Liver (tissue), 3 donors: ENCODE data around the gene KIAA1755.

ENCODE experiments used
- EGR1 ChIP-seq, 2 donors: IDR thresholded peaks; 2 replicates each; pipeline ENCODE4 v1.6.1; 2016 to 2018; ENCODE audit warnings: antibody characterized with exemption in 2 of 2, low read depth in 2 of 2
- FOXA2 ChIP-seq: IDR thresholded peaks from 2 replicates; pipeline ENCODE4 v1.6.1; 2016; ENCODE audit warnings: antibody characterized with exemption
- GABPA ChIP-seq, 2 donors: IDR thresholded peaks in 1 of 2; conservative IDR thresholded peaks in 1 of 2; 2 replicates each; pipeline ENCODE4 v1.6.1; 2016; ENCODE audit warnings: antibody characterized with exemption in 2 of 2, mild to moderate bottlenecking in 1 of 2, moderate library complexity in 1 of 2
- JUND ChIP-seq, 2 donors: IDR thresholded peaks; 2 replicates each; pipeline ENCODE4 v1.6.1; 2016; ENCODE audit warnings: antibody characterized with exemption in 2 of 2
- NR2F2 ChIP-seq: IDR thresholded peaks from 2 replicates; pipeline ENCODE4 v1.6.1; 2016; ENCODE audit warnings: antibody characterized with exemption
- RAD21 ChIP-seq, 2 donors: IDR thresholded peaks; 2 replicates each; pipeline ENCODE4 v1.6.1; 2016; ENCODE audit warnings: antibody characterized with exemption in 2 of 2, mild to moderate bottlenecking in 2 of 2
- RXRA ChIP-seq, 2 donors: IDR thresholded peaks; 2 replicates each; pipeline ENCODE4 v1.6.1; 2017 to 2018; ENCODE audit warnings: antibody characterized with exemption in 2 of 2, mild to moderate bottlenecking in 1 of 2
- SP1 ChIP-seq: IDR thresholded peaks from 2 replicates; pipeline ENCODE4 v1.6.1; 2018; ENCODE audit warnings: antibody characterized with exemption, mild to moderate bottlenecking
- TAF1 ChIP-seq: conservative IDR thresholded peaks from 2 replicates; pipeline ENCODE4 v1.6.1; 2016; ENCODE audit warnings: antibody characterized with exemption, mild to moderate bottlenecking
- TF ChIP-seq, protein P1 (sequence below): fragments of 150-350 bp; IDR thresholded peaks from 2 replicates; pipeline ENCODE4 v1.5.1; 2017; ENCODE audit warnings: improper control_type of control experiment, low read depth, low read length; ENCODE audit not compliant: missing input control
- TF ChIP-seq, protein P2 (sequence below): IDR thresholded peaks from 2 replicates; pipeline ENCODE4 v1.6.1; 2016; ENCODE audit warnings: antibody characterized with exemption
- TF ChIP-seq, protein P3 (sequence below): IDR thresholded peaks from 2 replicates; pipeline ENCODE4 v1.6.1; 2016; ENCODE audit warnings: antibody characterized with exemption, mild to moderate bottlenecking
- donor health status: healthy.
- donor health status: healthy.

DNA sequence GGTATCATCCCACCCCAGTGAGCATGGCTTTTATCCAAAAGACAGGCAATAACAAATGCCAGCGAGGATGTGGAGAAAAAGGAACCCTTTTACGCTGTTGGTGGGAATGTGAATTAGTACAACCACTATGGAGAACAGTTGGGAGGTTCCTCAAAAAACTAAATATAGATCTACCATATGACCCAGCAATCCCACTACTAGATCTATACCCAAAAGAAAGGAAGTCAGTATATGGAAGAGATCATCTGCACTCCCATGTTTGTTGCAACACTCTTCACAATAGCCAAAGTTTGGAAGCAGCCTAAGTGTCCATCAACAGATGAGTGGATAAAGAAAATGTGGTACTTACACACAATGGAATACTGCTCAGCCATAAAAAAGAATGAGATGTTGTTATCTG, 5.9 kb upstream of the KIAA1755 start:
- TF ChIP-seq, protein P1, sequence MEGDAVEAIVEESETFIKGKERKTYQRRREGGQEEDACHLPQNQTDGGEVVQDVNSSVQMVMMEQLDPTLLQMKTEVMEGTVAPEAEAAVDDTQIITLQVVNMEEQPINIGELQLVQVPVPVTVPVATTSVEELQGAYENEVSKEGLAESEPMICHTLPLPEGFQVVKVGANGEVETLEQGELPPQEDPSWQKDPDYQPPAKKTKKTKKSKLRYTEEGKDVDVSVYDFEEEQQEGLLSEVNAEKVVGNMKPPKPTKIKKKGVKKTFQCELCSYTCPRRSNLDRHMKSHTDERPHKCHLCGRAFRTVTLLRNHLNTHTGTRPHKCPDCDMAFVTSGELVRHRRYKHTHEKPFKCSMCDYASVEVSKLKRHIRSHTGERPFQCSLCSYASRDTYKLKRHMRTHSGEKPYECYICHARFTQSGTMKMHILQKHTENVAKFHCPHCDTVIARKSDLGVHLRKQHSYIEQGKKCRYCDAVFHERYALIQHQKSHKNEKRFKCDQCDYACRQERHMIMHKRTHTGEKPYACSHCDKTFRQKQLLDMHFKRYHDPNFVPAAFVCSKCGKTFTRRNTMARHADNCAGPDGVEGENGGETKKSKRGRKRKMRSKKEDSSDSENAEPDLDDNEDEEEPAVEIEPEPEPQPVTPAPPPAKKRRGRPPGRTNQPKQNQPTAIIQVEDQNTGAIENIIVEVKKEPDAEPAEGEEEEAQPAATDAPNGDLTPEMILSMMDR = no peak
- TF ChIP-seq FOXA2 (no peak), TAF1 (no peak), RAD21 (IDR thresholded peaks at IDR 0.05) (no peak), RXRA (IDR thresholded peaks at IDR 0.05) (no peak), NR2F2 (no peak), SP1 (no peak), JUND (IDR thresholded peaks at IDR 0.05) (no peak), EGR1 (IDR thresholded peaks at IDR 0.05; ENCODE audit: low read depth in 2 of 2) (no peak), GABPA (IDR thresholded peaks at IDR 0.05 in 1 of 2, conservative IDR thresholded peaks at IDR 0.05 in 1 of 2) (no peak)
- TF ChIP-seq, protein P2, sequence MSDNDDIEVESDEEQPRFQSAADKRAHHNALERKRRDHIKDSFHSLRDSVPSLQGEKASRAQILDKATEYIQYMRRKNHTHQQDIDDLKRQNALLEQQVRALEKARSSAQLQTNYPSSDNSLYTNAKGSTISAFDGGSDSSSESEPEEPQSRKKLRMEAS = no peak
- TF ChIP-seq, protein P3, sequence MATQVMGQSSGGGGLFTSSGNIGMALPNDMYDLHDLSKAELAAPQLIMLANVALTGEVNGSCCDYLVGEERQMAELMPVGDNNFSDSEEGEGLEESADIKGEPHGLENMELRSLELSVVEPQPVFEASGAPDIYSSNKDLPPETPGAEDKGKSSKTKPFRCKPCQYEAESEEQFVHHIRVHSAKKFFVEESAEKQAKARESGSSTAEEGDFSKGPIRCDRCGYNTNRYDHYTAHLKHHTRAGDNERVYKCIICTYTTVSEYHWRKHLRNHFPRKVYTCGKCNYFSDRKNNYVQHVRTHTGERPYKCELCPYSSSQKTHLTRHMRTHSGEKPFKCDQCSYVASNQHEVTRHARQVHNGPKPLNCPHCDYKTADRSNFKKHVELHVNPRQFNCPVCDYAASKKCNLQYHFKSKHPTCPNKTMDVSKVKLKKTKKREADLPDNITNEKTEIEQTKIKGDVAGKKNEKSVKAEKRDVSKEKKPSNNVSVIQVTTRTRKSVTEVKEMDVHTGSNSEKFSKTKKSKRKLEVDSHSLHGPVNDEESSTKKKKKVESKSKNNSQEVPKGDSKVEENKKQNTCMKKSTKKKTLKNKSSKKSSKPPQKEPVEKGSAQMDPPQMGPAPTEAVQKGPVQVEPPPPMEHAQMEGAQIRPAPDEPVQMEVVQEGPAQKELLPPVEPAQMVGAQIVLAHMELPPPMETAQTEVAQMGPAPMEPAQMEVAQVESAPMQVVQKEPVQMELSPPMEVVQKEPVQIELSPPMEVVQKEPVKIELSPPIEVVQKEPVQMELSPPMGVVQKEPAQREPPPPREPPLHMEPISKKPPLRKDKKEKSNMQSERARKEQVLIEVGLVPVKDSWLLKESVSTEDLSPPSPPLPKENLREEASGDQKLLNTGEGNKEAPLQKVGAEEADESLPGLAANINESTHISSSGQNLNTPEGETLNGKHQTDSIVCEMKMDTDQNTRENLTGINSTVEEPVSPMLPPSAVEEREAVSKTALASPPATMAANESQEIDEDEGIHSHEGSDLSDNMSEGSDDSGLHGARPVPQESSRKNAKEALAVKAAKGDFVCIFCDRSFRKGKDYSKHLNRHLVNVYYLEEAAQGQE = no peak
